Limb (tissue), 2 donors: ENCODE measurements around the gene GAA.

ENCODE experiments used
- DNase-seq, 2 donors: peaks; one replicate each; pipeline ENCODE4 v3.0.0-alpha.2; 2016; ENCODE audit errors: extremely low spot score in 2 of 2

GAA gene

GRCh38 chr17:80103449-80104085, 2.2 kb downstream of the GAA start:
- DNase-seq: no peak

GRCh38 chr17:80104321-80104955, 3.1 kb downstream of the GAA start:
- DNase-seq: no peak

GRCh38 chr17:80104956-80105375, 3.6 kb downstream of the GAA start:
- no peak for DNase-seq

- peak in 1 of 2 donors; percentile 77 for DNase-seq
Observed at GRCh38 chr17:80105762-80106161, 4.4 kb downstream of the GAA start.

- peak in 1 of 2 donors; percentile 55 for DNase-seq
Observed at GRCh38 chr17:80106176-80106575, 4.8 kb downstream of the GAA start.

GRCh38 chr17:80106751-80107150, 5.4 kb downstream of the GAA start:
- no peak for DNase-seq

- no peak for DNase-seq
Observed at GRCh38 chr17:80107231-80108021, 6.0 kb downstream of the GAA start.

GRCh38 chr17:80108036-80108971, 6.9 kb downstream of the GAA start:
- no peak for DNase-seq

GRCh38 chr17:80109066-80109660, 7.8 kb downstream of the GAA start:
- DNase-seq: no peak

- DNase-seq: no peak
Observed at GRCh38 chr17:80109713-80110446, 8.5 kb downstream of the GAA start.

GRCh38 chr17:80110447-80110812, 9.0 kb downstream of the GAA start:
- no peak for DNase-seq

GRCh38 chr17:80110927-80111701, 9.7 kb downstream of the GAA start:
- DNase-seq: no peak

- DNase-seq: no peak
Observed at GRCh38 chr17:80111702-80112470, 10.5 kb downstream of the GAA start.

- no peak for DNase-seq
Observed at GRCh38 chr17:80112471-80113032, 11.2 kb downstream of the GAA start.

GRCh38 chr17:80113033-80113484, 11.7 kb downstream of the GAA start:
- DNase-seq: no peak

GRCh38 chr17:80114758-80115157, 13.4 kb downstream of the GAA start:
- DNase-seq: no peak

GRCh38 chr17:80115159-80115558, 13.8 kb downstream of the GAA start:
- no peak for DNase-seq

- no peak for DNase-seq
Observed at GRCh38 chr17:80116276-80116920, 15.0 kb downstream of the GAA start.
